A673 (cell line): ENCODE data around the gene GXYLT2. TPM values are rescaled to one million over a fixed set of nuclear protein-coding genes. Genes with fewer than 3 reads are reported as not detected.
A peak's percentile ranks its signal among the peaks of the same experiment; 100 is the strongest.

ENCODE experiments used
- BruUV-seq: library from RNA; stranded (reverse); fragments of 400-500 nt; replicated peaks from 2 replicates; lab custom pipeline; 2021; lab: Mats Ljungman, UMichigan
- CTCF ChIA-PET: fragments of 300-600 bp; sonication (Branson Sonifier 250); formaldehyde crosslinking; loops from one replicate; lab custom pipeline; 2022; ENCODE audit warnings: antibody characterized with exemption; lab: Charles Lee
- POLR2A ChIA-PET: fragments of 300-600 bp; sonication (Branson Sonifier 250); formaldehyde crosslinking; loops from one replicate; lab custom pipeline; 2022; ENCODE audit warnings: antibody characterized with exemption; ENCODE audit not compliant: low non-redundant PET; lab: Charles Lee
- DNase-seq: peaks from one replicate; pipeline ENCODE4 v3.0.0-alpha.2; 2015; ENCODE audit warnings: low spot score
- H3K27ac ChIP-seq: fragments of 200-600 bp; sonication (generic); 2 replicates; pipeline ENCODE4 v1.5.1; 2016; ENCODE audit warnings: mixed run types, low read depth, mild to moderate bottlenecking, mixed read lengths, antibody characterized with exemption, low read length; ENCODE audit not compliant: poor library complexity, severe bottlenecking
- H3K27me3 ChIP-seq: fragments of 200-600 bp; sonication (generic); replicated peaks from 2 replicates; pipeline ENCODE4 v1.6.1; 2017; ENCODE audit warnings: mixed run types, low read depth, mild to moderate bottlenecking, mixed read lengths, antibody characterized with exemption, low read length; ENCODE audit not compliant: insufficient read depth, poor library complexity
- H3K36me3 ChIP-seq: fragments of 200-600 bp; sonication (generic); 2 replicates; pipeline ENCODE4 v1.6.1; 2016; ENCODE audit warnings: mixed run types, mild to moderate bottlenecking, mixed read lengths, antibody characterized with exemption, low read length; ENCODE audit not compliant: insufficient read depth, poor library complexity, severe bottlenecking
- H3K4me1 ChIP-seq: fragments of 200-600 bp; sonication (generic); 2 replicates; pipeline ENCODE4 v1.6.1; 2017; ENCODE audit warnings: mixed run types, mild to moderate bottlenecking, mixed read lengths, antibody characterized with exemption, low read length; ENCODE audit not compliant: insufficient read depth, poor library complexity, severe bottlenecking
- H3K4me3 ChIP-seq: fragments of 200-600 bp; sonication (generic); 2 replicates; pipeline ENCODE4 v1.5.1; 2016; ENCODE audit warnings: low read depth, mixed run types, mild to moderate bottlenecking, mixed read lengths, low read length; ENCODE audit not compliant: poor library complexity, severe bottlenecking
- H3K9me3 ChIP-seq: fragments of 200-600 bp; sonication (generic); 2 replicates; pipeline ENCODE4 v1.6.1; 2016; ENCODE audit warnings: mixed run types, low read depth, mild to moderate bottlenecking, mixed read lengths, antibody characterized with exemption, low read length; ENCODE audit not compliant: poor library complexity, severe bottlenecking
- CTCF ChIP-seq: fragments of 300-800, 200-600 bp; sonication (generic); conservative IDR thresholded peaks from 2 replicates; pipeline ENCODE4 v1.5.1; 2017; ENCODE audit warnings: low read depth, mild to moderate bottlenecking, antibody characterized with exemption, low read length, moderate library complexity, mixed read lengths
- EZH2 ChIP-seq: fragments of 200-600 bp; sonication (generic); IDR thresholded peaks from 2 replicates; pipeline ENCODE4 v1.6.1; 2017; ENCODE audit warnings: borderline replicate concordance, low read depth, mild to moderate bottlenecking, mixed read lengths, antibody characterized with exemption, low read length; ENCODE audit not compliant: poor library complexity, severe bottlenecking
- intact Hi-C: fragments of 100-400 bp; cut with micrococcal nuclease; formaldehyde crosslinking; loops from one replicate; pipeline ENCODE4 v1.10.0; 2022; ENCODE audit not compliant: unreplicated experiment
- total RNA-seq: library from RNA; stranded (reverse); gene quantifications from 2 replicates; pipeline ENCODE4 v1.2.3, GENCODE V29; 2021

GXYLT2 gene
- total RNA-seq, 1 experiment from 2014 or later: 10.7 TPM

DNA sequence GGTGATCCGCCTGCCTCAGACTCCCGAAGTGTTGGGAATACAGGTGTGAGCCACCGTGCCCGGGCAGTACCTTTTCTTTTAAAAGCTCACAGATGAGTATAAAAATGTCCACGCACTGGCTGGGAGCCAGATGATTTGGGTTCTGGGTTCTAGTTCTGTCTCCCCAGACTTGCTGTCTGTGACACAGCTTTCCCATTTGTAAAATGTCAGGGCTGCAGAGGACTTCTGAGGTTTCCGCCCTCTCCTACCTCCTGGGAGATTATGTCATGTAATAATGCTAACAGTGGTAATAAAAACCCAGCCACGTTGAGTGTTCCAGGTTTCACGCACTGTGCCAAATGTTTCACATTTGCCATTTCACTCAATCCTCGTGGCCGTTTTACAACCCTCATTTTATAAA is 107.5 kb downstream of the GXYLT2 start:
- H3K4me3 ChIP-seq: no peak overlapping the region
- no peak overlapping the region for H3K27ac ChIP-seq
- no peaks in the 10 kb centered on the region for H3K27me3 ChIP-seq
- ChIA-PET CTCF (no interaction called here), POLR2A (no interaction called here)
- no peaks in the 10 kb centered on the region for H3K9me3 ChIP-seq
- H3K36me3 ChIP-seq: peaks cover 15% of the 10 kb centered on the region
- intact Hi-C loops: loop anchor here (5.0 kb wide), 1 partner anchor 52 kb away; no protein-coding TSS in a partner anchor
- DNase-seq: no peak
- peaks cover 17% of the 10 kb centered on the region for H3K4me1 ChIP-seq
- TF ChIP-seq CTCF: no peak
- no peak for TF ChIP-seq EZH2
- no TSS peak for BruUV-seq

DNA sequence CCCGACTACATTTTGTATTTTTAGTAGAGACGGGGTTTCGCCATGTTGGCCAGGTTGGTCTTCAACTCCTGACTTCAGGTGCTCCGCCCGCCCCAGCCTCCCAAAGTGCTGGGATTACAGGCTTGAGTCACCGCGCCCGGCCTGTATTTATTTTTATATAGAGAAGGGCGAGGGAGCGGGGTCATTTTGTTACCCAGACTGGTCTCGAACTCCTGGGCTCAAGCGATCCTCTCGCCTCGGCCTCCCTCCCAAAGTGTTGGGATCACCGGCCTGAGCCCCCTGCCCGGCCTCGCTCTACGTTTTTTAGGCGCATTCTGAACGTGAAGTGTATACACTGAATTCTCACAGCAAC is 108.3 kb downstream of the GXYLT2 start:
- BruUV-seq: no TSS peak
- peaks cover 17% of the 10 kb centered on the region for H3K4me1 ChIP-seq
- no peak for DNase-seq
- H3K9me3 ChIP-seq: no peaks in the 10 kb centered on the region
- CTCF ChIA-PET: no interaction called here
- H3K27me3 ChIP-seq: no peaks in the 10 kb centered on the region
- POLR2A ChIA-PET: no interaction called here
- H3K27ac ChIP-seq: no peak overlapping the region
- H3K36me3 ChIP-seq: peaks cover 18% of the 10 kb centered on the region
- TF ChIP-seq CTCF (no peak), EZH2 (no peak)
- intact Hi-C loops: loop anchor here (5.0 kb wide), 1 partner anchor 51 kb away; no protein-coding TSS in a partner anchor
- peak overlapping the region; percentile 76 for H3K4me3 ChIP-seq

GRCh38 chr3:72996473-72997333 is 108.9 kb downstream of the GXYLT2 start, which contains the start of gene PPP4R2:
Gene PPP4R2 (plus strand): TSS chr3:72996811. CDS start chr3:72997038, 227 bp downstream.
- Histone ChIP-seq H3K36me3 (peaks cover 18% of the 10 kb centered on the region), H3K4me1 (peaks cover 17% of the 10 kb centered on the region), H3K4me3 (peak within 1 kb of the TSS; percentile 76), H3K27me3 (no peaks in the 10 kb centered on the region), H3K27ac (peak within 1 kb of the TSS; percentile 83), H3K9me3 (no peaks in the 10 kb centered on the region)
- TF ChIP-seq EZH2 (no peak), CTCF (no peak)
- ChIA-PET POLR2A (no interaction called here), CTCF (interaction anchor here (0.5 to 0.7 kb wide), 2 partner anchors 18 to 48 kb away, joined by 4 read pairs; no protein-coding TSS in a partner anchor)
- no TSS peak for BruUV-seq
- intact Hi-C loops: loop anchor here (5.0 kb wide), 1 partner anchor 51 kb away; no protein-coding TSS in a partner anchor
- peak; percentile 86 for DNase-seq
